GM18505 (cell line): Measurements from ENCODE around the gene CYSLTR2.
"Not testable (repeated sequence)": the region's sequence is repeated elsewhere in the genome, so short reads cannot be mapped to it uniquely, and the experiment has no call there.

ENCODE experiments used
- ATAC-seq: cut with Tn5 transposase; IDR thresholded peaks from one replicate; pipeline ENCODE4 v1.9.1; 2021; ENCODE audit not compliant: unreplicated experiment
- POLR2A ChIP-seq: IDR thresholded peaks from 4 replicates; pipeline ENCODE4 v1.6.1; 2011; ENCODE audit warnings: borderline replicate concordance; ENCODE audit not compliant: insufficient read depth, insufficient read length; ENCODE audit errors: extremely low read depth

CYSLTR2 gene

GRCh38 chr13:48656608-48657007 lies 2.9 kb downstream of the CYSLTR2 start:
- no peak for ATAC-seq
- no peak for TF ChIP-seq POLR2A

- ATAC-seq: no peak
These were observed 6.8 kb downstream of the CYSLTR2 start for GRCh38 chr13:48660361-48661076.

DNA sequence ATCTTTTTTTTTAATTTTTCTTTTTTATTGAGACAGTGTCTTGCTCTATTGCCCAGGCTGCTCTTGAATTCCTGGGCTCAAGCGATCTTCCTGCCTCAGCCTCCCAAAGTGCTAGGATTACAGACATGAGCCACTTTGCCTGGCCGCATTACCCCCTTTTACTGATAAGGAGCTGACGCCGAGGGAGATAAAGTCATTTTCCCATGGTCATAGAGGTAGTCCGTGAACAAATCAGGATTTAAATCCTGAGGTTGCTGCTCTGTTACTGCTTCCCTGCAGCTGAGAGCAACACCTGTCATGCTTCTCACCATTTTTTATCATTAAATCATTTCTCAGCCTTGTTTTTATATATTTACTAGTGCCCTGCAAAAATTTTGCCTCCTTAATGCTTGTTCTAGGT lies 7.4 kb downstream of the CYSLTR2 start:
- ATAC-seq: no peak
- no peak for TF ChIP-seq POLR2A

More at GRCh38 chr13:48660361-48661076, 6.8 kb downstream of the CYSLTR2 start:
- no peak for TF ChIP-seq POLR2A

DNA sequence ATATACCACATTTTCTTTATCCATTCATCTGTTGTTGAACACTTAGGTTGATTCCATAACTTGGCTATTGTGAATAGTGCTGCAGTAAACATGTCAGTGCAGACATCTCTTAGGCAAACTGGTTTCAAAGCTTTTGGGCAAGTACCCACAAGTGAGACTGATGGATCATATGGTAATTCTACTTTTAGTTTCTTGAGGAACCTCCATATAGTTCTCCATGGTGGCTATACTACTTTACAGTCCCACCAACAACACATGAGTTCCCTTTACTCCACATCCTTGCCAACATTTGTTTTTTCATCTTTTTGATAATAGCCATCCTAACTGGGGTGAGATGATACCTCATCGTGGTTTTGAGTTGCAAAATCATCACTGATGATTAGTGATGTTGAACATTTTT lies 8.5 kb downstream of the CYSLTR2 start:
- TF ChIP-seq POLR2A: no peak
- ATAC-seq: no peak

DNA sequence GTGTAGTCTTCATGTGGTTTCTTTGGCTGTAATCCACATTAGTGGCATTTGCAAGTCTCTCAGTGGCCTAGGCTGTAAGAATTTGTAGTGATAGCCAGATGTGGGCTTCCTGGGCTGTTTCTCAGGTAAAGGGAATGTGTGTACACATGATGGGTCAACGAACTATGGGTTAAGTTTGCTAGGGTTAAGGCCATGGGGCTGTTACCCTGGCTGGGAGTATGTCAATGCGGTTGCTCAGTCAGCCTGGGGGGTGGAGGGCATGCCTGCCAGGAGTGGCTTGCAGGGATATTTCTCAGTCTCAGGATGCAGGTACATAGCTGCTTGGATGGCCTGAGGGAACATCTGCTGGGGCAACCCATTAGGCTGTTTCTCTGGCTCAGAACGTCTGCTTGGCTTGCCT lies 13.4 kb downstream of the CYSLTR2 start:
- TF ChIP-seq POLR2A: no peak
- no peak for ATAC-seq

- ATAC-seq: not testable (repeated sequence)
These were observed 17.7 kb downstream of the CYSLTR2 start for GRCh38 chr13:48671421-48671820.

- no peak for ATAC-seq
- TF ChIP-seq POLR2A: no peak
These were observed 21.5 kb downstream of the CYSLTR2 start for GRCh38 chr13:48675247-48675646.

DNA sequence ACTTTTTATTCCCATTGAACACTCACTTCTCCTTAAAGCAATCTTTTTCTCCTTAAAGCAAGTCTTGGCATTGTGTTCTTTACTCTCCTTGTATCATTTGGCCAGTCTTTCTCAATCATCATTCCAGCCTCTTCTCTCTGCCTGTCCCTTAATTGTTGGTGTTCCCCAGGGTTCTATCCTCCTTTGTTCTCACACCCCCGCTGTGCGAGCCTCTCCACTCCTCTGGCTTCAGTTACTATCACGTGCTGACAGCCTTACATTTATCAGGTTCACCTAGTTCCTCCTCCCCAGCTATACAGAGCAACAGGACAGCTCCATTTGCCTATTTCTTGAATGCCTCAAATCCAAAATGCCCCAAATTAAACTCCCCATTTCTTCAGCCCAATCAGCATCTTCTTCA lies 24.6 kb downstream of the CYSLTR2 start:
- no peak for ATAC-seq
- TF ChIP-seq POLR2A: no peak

- no peak for ATAC-seq
- TF ChIP-seq POLR2A: no peak
These were observed 26.4 kb downstream of the CYSLTR2 start for GRCh38 chr13:48679941-48680680.

DNA sequence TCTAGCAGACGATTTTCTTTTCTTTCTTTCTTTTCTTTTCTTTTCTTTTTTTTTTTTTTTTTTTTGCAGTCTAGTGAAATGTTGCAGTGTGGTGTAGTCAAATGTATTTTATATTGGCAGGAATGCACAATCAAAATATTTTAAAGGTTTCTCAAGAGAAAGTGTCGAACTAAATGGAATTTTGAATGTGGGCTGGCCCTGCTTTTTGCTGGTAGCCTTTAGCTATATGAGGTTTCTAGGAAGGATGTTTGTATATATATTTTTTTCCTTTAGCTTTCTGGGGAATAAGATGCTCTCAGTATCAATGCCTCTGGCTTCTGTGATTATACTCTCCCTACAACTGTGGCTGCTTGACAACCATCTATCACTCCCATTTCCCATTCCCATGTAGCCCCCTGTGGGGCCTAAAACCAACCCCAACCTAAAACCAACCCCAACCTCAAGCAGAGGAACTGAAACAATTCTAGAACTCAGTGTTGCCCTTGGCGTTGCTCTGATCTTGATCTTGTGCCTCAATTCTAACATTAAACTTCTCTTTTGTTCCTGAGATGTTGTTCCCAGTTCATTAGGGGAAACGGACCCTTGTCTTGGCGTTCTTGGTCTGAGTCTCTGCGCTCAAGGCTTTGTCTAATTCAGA lies 27.1 kb downstream of the CYSLTR2 start:
- no peak for ATAC-seq
- no peak for TF ChIP-seq POLR2A

GRCh38 chr13:48681905-48682304 lies 28.2 kb downstream of the CYSLTR2 start:
- TF ChIP-seq POLR2A: no peak
- no peak for ATAC-seq

DNA sequence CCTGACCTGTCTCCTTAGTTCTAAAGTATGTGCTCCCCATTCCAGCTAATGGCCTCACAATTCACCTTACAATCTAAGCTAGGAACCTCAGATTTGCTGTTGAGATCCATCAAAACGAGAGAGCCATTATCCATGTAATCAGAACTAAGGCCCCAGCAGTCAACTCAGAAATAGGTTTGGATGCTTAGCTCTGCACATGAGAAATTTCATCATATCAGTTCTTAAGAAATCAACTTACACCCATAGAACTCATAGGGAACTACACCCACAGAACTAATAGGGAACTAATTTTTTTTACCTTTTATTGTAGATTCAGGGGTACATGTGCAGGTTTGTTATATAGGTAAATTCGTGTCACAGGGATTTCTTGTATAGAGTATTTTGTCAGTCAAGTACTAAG lies 28.7 kb downstream of the CYSLTR2 start:
- no peak for TF ChIP-seq POLR2A
- no peak for ATAC-seq

DNA sequence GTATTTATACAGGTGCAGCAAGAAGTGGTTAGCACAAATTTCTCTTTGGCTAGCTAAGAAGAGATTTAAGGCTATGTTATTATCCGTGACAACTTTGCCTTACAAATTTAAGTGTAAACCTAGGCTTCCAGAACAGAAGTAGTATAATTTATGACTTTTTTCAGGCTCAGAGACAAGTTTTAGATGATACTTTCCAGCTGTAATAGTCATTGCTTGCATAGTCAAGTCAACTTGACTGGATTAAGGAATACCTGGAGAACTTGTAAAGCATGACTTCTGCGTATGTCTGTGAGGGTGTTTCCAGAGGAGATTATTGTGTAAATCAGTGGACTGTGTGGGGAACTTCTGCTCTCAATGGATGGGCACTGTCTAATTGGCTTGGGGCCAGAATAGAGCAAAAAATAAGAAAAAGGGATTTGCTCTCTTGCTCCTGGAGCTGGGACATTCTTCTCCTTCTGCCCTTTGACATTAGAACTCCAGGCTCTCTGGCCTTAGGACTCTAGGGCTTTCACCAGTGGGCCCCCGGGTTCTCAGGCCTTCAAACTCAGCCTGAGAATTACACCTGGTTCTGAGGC lies 33.0 kb downstream of the CYSLTR2 start:
- ATAC-seq: no peak
- no peak for TF ChIP-seq POLR2A

DNA sequence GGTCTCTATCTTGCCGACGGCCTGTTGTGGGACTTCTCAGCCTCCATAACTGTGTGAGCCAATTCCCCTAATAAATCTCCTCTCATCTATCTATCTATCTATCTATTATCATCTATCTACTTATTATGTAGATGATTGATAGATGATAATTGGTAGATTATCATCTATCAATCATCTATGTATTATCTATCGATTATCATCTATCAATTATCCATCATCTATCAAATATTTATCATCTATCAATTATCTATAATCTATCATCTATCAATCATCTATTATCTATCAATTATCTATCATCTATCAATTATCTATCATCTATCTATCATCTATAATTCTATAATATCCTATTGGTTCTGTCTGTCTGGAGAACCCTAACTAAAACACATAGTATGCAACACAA lies 33.5 kb downstream of the CYSLTR2 start:
- TF ChIP-seq POLR2A: no peak
- no peak for ATAC-seq

DNA sequence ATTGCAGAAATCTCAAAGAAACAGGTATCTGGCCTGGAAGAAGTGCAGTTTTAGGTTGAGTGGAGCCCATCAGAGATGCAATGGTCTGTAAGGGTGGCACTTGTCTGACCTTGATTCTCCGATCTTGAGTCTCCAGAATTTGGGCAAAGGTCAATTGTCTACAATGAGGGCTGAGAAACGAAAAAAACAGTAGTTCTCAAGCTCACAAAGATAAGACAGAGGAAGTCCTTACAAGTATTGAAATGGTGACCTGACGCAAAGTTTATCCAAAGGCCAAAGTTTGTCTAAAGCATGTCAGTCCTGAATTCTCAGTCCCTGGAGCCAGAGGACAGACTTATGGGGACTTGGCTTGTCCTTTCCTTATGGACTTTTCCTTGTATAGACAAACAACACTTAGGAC lies 40.3 kb downstream of the CYSLTR2 start:
- TF ChIP-seq POLR2A: no peak
- no peak for ATAC-seq

DNA sequence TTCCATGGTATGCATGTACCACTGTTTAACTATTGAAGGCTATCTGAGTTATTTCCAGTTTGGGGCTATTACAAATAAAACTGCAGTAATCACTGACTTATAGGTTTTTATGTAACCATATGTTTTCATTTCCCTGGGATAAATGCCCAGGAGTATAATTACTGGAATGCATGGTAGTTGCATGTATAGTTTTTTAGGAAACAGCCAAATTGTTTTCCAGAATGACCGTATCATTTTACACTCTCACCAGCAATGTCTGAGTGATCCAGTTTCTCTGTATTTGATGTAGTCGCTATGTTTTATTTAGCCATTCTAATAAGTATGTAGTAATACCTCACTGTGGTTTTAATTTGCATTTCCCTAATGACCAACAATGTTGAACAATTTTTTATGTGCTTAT lies 42.0 kb downstream of the CYSLTR2 start:
- TF ChIP-seq POLR2A: no peak
- no peak for ATAC-seq

- not testable (repeated sequence) for ATAC-seq
These were observed 42.9 kb downstream of the CYSLTR2 start for GRCh38 chr13:48696676-48697075.
